NB4 (cell line): ENCODE data around the gene FRYL.

Source experiments
- DNase-seq: peaks from one replicate; pipeline ENCODE4 v3.0.0; 2010; ENCODE audit warnings: low read depth
- H3K4me3 ChIP-seq: one replicate; pipeline ENCODE4 v1.5.1; 2011; ENCODE audit warnings: mild to moderate bottlenecking, low read depth, low read length, moderate library complexity
- MYC ChIP-seq: IDR thresholded peaks from 2 replicates; pipeline ENCODE4 v1.6.1; 2011; ENCODE audit warnings: low read depth, low read length
- POLR2A ChIP-seq: IDR thresholded peaks from 2 replicates; pipeline ENCODE4 v1.6.1; 2011; ENCODE audit warnings: mild to moderate bottlenecking; ENCODE audit not compliant: insufficient read length; ENCODE audit errors: extremely low read depth
- TF ChIP-seq, protein P1 (sequence below): IDR thresholded peaks from one replicate; pipeline ENCODE4 v1.5.1; 2012; ENCODE audit warnings: low read depth, low read length
- TF ChIP-seq, protein P2 (sequence below): IDR thresholded peaks from 2 replicates; pipeline ENCODE4 v1.6.1; 2011; ENCODE audit warnings: low read depth, low read length

FRYL gene

DNA sequence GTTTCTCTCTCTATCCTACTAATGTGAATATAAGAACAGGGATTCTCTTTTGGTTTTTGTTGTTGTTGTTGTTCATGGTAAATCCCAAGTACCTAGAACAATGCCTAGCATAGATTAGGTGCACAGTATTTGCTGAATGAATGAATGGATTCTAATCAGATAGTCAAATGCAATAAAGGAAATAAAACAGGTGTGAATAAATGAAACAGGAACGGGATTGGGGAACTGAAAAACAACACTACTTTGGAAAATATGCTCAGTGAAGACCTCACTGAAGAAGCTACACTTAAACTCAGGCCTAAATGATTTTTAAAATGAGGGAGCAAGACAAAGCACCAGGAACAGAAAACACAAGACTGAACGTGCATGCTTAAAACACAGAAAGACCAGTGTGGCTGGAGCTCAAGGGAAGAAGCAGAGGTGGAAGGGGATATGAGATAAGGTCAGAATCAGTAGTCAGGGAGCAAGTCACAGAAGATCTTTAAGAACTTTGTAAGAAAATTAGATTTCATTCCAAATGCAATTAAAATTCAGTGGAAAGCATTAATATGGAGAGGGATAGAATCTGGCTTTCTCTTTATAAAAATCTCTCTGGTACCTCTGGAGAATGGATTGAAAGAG lies 145.3 kb downstream of the FRYL start:
- H3K4me3 ChIP-seq: no peak overlapping the region
- no peak for DNase-seq
- TF ChIP-seq, protein P1, sequence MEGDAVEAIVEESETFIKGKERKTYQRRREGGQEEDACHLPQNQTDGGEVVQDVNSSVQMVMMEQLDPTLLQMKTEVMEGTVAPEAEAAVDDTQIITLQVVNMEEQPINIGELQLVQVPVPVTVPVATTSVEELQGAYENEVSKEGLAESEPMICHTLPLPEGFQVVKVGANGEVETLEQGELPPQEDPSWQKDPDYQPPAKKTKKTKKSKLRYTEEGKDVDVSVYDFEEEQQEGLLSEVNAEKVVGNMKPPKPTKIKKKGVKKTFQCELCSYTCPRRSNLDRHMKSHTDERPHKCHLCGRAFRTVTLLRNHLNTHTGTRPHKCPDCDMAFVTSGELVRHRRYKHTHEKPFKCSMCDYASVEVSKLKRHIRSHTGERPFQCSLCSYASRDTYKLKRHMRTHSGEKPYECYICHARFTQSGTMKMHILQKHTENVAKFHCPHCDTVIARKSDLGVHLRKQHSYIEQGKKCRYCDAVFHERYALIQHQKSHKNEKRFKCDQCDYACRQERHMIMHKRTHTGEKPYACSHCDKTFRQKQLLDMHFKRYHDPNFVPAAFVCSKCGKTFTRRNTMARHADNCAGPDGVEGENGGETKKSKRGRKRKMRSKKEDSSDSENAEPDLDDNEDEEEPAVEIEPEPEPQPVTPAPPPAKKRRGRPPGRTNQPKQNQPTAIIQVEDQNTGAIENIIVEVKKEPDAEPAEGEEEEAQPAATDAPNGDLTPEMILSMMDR: no peak
- TF ChIP-seq MYC: no peak
- TF ChIP-seq POLR2A: no peak
- TF ChIP-seq, protein P2, sequence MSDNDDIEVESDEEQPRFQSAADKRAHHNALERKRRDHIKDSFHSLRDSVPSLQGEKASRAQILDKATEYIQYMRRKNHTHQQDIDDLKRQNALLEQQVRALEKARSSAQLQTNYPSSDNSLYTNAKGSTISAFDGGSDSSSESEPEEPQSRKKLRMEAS: no peak

DNA sequence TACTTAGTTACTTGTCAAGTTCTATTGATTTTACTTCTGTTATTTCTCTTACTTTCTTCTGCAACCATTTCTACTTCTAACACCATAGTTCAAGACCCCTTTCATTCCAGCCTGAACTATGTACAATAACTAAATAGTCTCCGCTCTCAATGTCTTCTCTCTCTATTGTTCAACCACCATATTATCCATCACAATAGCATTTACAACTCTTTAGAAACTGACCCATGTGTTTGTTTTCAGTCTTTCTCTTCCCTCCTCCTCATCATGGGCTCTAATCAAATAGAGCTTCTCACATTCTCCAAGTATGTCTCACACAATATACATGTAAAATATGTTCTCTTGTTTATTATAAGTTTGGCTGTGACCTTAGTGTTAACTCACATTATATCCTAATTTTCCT lies 146.4 kb downstream of the FRYL start:
- no peak for DNase-seq
- TF ChIP-seq, protein P1: no peak
- TF ChIP-seq, protein P2: no peak
- no peak for TF ChIP-seq MYC
- no peak for TF ChIP-seq POLR2A
- no peak overlapping the region for H3K4me3 ChIP-seq

DNA sequence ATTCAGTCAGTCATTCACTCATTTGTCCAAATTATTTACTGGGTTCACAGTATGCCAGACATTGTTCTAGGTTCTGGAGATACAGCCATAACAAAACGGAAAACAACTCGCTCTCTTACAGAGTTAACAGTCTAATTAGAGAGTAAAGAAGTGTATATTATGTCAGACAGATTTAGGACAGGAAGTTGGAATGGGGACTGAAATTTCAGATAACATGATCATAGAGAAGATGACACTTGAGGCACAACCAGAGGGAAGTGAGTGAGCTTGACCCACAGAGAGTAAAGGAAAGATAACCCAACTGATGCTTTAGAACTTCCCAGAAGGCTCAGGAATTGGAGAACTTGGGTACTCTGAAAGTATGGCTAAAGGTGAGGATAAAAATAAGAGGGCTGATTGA lies 150.6 kb downstream of the FRYL start:
- TF ChIP-seq, protein P1: no peak
- TF ChIP-seq, protein P2: no peak
- TF ChIP-seq POLR2A (no peak), MYC (no peak)
- no peak overlapping the region for H3K4me3 ChIP-seq
- DNase-seq: no peak

DNA sequence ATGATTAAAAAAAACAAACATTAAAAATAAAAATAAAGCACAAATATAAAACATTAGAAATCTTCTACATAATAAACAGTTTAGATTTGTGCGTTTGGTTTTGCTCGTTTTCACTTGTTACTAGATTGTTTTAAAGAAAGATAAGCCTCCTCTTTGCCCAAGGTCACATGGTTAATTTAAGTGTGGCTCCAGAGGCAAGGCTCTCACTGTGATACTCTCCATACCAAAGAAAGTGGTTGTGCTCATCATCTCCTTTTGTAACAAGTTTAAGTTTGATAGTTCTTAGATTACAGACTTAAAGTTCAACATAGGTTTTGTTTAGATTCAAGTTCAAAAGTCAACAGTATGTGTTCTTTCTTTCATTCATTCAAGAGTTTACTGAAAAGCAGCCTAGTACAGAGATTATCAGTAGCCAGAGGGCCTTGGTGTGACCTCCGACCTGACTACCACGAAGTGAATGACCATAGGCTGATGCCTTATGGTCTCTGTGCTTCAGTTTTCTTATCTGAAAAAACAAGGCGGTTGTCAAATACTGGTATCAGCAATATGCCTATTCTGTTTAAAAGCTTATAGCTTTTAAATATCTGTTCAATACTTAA lies 156.8 kb downstream of the FRYL start:
- TF ChIP-seq, protein P2: no peak
- TF ChIP-seq, protein P1: no peak
- TF ChIP-seq MYC: no peak
- no peak for TF ChIP-seq POLR2A
- no peak for DNase-seq
- no peak overlapping the region for H3K4me3 ChIP-seq

DNA sequence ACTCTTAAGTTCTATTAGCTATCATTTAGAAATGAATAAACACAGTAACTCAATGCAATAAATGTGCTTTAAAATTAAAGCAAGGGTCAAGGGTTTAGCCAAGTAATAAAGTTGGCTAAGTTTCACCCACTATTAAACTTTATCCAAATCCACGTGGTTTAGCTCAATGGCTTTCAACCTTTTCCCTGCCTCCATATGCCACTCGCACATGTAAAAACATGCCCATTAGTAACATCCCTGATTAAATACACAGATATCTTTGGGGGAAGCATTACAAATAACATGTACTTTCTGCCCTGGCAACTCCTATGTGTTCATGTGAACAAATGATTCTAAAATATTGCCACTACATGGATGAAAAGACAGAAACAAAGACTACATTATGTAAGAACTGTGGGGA lies 159.2 kb downstream of the FRYL start:
- no peak for DNase-seq
- no peak overlapping the region for H3K4me3 ChIP-seq
- TF ChIP-seq, protein P2: no peak
- no peak for TF ChIP-seq POLR2A
- TF ChIP-seq, protein P1: no peak

DNA sequence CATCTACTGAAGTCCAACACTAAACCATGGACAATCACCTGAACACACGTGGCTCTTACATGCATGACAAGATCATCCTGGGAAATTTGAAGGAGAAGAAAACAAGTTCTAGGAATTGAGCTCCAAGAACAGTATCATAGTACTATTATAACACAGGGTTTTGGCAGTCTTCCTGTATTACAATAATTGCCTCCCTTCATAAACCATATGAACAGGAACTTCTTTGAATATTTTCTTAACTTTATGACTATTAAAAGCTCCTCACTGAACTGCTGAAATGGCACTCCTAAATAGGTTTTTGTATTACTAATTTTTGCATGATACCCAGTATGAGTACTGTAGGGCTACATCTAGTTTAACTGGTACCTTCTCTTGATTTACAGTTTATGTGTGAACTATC lies 160.0 kb downstream of the FRYL start:
- no peak for TF ChIP-seq POLR2A
- TF ChIP-seq, protein P2: no peak
- TF ChIP-seq MYC: no peak
- TF ChIP-seq, protein P1: no peak
- no peak for DNase-seq
- no peak overlapping the region for H3K4me3 ChIP-seq
